Ramos (cell line): ENCODE data around the gene F8.
"Not testable (repeated sequence)": the region's sequence is repeated elsewhere in the genome, so short reads cannot be mapped to it uniquely, and the experiment has no call there.

Experiments used
- in situ Hi-C: fragments of 300-500 bp; cut with MboI; formaldehyde crosslinking; loops from one replicate; pipeline ENCODE4 v1.14.3; 2022; ENCODE audit warnings: low sequenced_read_pairs; ENCODE audit not compliant: unreplicated experiment

The F8 gene

GRCh38 chrX:154991039-154991438, 31.5 kb downstream of the F8 start:
- in situ Hi-C loops: no loop called here

- in situ Hi-C loops: no loop called here
These were observed 32.0 kb downstream of the F8 start for GRCh38 chrX:154990496-154990895.

DNA sequence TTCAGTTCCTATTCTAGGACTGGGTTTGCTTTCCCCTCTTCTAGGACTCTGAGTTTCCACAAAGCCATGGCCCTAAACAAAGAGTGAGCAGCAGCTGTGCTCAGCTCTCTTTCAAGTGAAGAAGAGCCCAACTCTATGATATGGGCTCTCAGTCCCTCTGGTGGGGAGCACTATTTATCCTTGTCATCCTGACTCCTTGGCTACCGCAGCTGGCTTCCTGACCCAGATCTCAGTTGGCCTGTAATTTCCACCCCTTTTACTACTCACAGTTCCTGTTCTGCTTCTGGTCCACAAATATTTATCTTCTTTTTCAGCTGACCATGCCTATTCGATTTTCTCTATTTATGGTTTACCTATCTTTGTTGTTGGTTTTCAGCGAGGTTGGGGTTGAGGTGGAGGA, 33.8 kb downstream of the F8 start:
- in situ Hi-C loops: loop anchor here (10.0 kb wide), 1 partner anchor 66 kb away; no protein-coding TSS in a partner anchor

DNA sequence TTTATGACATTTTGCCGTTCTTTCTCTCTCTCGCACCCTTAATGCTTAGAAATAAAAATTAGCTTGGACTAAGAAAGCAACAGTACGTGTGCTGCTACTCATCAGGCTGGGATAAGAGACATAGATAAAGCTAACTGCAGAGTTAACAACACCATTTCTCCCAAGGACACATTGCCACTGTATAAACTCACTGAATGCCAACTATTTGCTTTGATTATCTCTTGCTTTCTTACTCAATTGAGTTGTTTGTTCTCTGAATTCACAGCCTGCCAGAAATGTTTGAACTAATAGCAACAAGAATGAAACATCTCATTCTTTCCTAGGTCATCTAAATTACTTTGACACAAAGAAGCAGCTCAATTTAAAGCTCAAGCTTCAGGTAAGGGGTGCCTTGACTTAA, 34.6 kb downstream of the F8 start:
- in situ Hi-C loops: loop anchor here (10.0 kb wide), 1 partner anchor 67 kb away; no protein-coding TSS in a partner anchor

DNA sequence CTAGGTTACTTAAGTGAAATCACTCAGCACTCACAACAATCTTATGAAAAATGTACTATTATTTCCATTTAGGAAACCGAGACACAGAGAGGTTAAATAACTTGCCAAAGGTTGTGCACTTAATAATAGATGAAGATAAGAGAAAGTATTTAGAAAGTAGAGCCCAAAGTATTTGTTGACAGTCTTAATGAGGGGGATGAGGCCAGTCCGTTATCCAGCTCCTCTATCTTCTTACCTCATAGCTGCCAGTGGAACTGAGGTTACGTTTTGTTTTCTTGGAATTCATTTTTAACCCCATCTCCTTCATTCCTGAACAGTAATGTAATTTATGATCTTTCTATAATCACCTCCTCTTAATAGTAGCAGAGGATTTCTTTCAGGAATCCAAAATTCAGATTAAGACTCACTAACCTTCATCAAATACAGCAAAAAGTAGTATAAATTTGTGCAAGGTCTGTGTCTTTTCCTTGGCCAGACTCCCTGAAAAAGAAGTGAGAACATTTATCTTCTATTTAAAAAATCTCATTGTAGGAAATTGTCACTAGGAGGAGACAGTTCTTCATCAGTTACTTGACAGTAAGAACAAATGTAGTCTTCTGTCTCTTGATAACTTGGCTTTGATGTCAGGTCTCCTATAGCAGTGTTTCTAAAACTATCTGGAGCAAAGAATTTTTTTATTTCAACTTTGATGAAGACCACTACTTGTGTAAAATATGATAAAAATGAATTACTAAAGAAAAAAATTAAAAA, 35.5 kb downstream of the F8 start:
- in situ Hi-C loops: loop anchor here (10.0 kb wide), 1 partner anchor 68 kb away; no protein-coding TSS in a partner anchor

DNA sequence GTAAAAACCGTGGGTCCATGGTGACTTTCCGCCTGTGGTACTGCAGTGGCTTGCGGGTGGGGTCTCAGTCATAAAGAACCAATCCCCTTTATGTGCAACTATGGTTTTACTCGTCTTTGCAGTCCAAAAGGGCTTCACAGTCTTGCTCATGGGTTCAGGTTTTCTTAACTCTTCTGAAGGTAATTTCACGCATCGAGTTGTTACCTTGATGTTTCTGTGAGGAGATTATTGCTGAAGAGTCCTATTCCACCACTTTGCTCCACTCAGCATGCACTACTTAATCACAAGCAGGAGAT, 41.5 kb downstream of the F8 start:
- in situ Hi-C loops: loop anchor here (10.0 kb wide), 1 partner anchor 74 kb away; no protein-coding TSS in a partner anchor

- in situ Hi-C loops: loop anchor here (10.0 kb wide), 1 partner anchor 74 kb away; no protein-coding TSS in a partner anchor
These were observed 42.0 kb downstream of the F8 start for GRCh38 chrX:154980330-154981115.

DNA sequence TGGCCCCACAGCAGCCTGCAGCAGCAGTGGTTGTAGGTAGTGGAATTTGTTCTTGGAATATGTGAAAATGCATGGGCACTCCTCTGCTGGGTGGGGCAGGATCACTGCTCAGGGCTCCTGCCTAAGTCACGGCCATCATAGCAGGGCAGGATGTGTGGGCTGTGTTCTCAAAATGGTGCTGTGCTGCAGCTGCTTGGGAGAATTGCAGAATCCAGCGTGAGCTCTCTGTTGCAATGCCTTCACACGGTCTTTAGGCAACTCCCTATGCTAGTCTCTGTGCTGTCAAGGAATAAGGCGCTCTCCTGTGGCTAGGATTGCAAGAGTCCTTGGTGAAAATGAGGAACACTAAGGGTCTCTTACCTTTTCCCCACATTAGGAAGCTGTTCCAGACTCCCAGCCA, 42.9 kb downstream of the F8 start:
- in situ Hi-C loops: loop anchor here (10.0 kb wide), 1 partner anchor 75 kb away; no protein-coding TSS in a partner anchor

DNA sequence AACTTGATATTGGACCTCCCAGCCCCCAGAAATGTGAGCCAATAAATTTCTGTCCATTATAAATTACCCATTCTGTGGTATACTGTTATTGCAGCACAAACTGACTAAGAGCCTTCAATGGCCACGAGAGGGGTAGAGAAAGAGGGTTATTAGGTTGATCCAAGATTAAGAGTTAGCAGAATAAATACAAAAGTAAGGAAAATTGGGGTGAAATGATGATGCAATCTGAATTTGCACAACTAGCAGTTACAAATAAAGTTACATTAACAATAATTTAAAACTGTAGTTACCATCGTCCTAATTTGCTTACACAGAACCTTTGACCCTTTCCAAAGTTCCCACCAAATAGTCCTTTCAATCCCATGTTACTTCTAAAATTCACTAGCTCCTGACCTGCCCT, 54.2 kb downstream of the F8 start:
- in situ Hi-C loops: no loop called here

GRCh38 chrX:154967603-154968002, 54.9 kb downstream of the F8 start:
- in situ Hi-C loops: no loop called here

DNA sequence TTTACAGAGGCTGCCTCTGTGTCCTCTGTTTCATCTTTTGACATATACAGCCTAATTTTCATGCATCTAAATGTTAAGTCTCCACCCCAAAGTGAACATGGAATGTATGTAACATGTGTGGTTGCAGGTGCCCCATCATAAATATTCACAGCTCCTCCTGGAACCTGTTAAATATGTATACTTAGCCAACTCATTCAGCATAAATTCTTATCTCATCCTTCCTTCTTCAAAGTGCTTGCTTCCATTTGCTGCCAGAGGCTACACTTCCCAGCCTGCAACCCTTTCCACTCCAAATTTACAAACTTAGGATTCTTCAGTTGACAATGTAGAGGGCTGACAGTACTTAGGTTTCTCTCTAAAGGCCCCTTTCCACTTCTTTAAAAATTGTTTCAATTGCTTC, 60.6 kb downstream of the F8 start:
- in situ Hi-C loops: no loop called here

DNA sequence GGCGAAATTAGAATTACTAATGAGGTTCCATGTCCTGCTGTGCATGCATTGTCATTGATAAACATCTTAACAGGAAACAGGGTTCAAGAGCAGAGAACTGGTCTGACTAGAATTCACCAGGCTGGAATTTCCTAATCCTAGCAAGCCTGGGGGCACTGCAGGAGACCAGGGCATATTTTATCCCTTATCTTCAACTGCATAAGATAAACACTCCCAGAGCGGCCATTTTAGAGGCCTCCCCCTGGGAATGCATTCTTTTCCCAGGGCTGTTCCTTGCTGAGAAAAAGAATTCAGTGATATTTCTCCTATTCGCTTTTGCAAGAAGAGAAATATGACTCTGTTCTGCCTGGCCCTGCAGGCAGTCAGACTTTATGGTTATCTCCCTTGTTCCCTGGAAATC, 66.7 kb downstream of the F8 start:
- in situ Hi-C loops: not testable (repeated sequence)

- in situ Hi-C loops: not testable (repeated sequence)
These were observed 83.3 kb downstream of the F8 start for GRCh38 chrX:154939265-154939664.

DNA sequence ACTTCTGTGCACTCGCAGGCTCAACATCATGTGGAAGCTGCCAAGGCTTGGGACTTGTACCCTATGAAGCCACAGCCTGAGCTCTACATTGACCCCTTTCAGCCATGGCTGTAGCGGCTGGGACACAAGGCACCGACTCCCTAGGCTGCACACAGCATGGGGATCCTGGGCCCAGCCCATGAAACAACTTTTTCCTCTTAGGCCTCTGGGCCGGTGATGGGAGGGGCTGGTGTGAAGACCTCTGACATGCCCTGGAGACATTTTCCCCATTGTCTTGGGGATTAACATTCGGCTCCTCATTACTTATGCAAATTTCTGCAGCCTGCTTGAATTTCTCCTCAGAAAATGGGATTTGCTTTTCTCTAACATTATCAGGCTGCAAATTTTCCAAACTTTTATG, 97.8 kb downstream of the F8 start:
- in situ Hi-C loops: not testable (repeated sequence)

- in situ Hi-C loops: no loop called here
These were observed 104.5 kb downstream of the F8 start for GRCh38 chrX:154918060-154918483.

DNA sequence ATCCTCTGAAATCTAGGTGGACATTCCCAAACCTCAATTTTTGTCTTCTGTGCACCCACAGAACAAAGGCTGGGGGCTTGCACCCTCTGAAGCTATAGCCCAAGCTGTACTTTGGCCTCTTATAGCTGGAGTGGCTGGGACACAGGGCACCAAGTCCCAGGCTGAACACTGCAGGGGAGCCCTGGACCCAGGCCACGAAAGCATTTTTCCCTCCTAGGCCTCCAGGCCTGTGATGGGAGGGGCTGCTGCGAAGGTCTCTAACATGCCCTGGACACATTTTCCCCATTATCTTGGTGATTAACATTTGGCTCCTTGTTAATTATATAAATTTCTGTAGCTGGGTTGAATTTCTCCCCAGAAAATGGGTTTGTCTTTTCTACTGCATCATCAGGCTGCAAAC, 108.5 kb downstream of the F8 start:
- in situ Hi-C loops: no loop called here

- in situ Hi-C loops: not testable (repeated sequence)
These were observed 112.0 kb downstream of the F8 start for GRCh38 chrX:154910528-154910927.

DNA sequence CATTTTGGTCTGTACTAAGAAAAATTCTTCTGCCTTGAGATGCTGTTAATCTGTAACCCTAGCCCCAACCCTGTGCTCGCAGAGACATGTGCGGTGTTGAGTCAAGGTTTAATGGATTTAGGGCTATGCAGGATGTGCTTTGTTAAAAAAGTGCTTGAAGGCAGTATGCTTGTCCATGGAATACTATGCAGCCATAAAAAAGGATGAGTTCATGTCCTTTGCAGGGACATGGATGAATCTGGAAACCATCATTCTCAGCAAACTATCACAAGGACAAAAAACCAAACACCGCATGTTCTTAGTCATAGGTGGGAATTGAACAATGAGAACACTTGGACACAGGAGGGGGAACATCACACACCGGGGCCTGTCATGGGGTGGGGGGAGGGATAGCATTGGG, 112.5 kb downstream of the F8 start:
- in situ Hi-C loops: not testable (repeated sequence)

- in situ Hi-C loops: no loop called here
These were observed 113.7 kb downstream of the F8 start for GRCh38 chrX:154908821-154909220.

DNA sequence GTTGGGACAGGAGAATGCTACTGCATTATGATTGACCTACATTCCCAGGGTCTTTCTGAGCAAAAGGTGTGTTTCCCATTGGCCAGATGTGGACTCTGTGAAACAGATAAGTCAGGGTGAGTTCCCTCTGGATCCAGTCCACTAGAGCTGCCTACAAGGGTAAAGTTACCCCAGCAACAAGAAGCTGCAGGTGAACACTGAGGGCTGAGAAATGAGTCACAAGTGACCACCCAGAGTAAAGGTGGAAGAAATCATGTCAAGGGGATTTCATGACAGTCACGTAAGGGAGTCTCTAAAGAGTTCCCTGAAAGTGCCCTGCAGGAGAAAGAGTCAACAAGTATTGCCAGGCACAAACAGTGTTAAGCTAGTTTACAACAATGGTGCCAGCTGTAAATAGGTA, 120.1 kb downstream of the F8 start:
- in situ Hi-C loops: no loop called here

DNA sequence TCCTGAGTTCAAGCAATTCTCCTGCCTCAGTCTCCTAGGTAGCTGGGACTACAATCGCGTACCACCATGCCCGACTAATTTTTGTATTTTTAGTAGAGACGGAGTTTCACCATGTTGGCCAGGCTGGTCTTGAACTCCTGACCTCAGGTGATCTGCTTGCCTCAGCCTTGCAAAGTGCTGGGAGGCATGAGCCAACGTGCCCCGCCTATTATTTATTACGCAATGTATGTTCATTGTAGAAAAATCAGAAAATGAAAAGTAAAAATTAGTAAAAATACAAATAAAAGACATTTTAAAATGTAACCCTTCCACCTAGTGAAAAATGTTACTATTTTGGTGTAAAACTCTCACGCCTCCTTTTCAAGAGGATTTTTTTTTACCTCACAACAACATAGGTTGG, 122.2 kb downstream of the F8 start:
- in situ Hi-C loops: no loop called here
